Right lobe of liver (tissue), 6 donors: ENCODE results near the gene ERRFI1. TPM values are rescaled to one million over a fixed set of nuclear protein-coding genes. Genes with fewer than 3 reads are reported as not detected.

Source experiments
- ATAC-seq, 4 donors: fragments of 200-7000 bp; cut with Tn5 transposase; one replicate each; pipeline ENCODE4 v1.9.1; 2020; ENCODE audit warnings: mild to moderate bottlenecking in 4 of 4, moderate library complexity in 4 of 4
- DNase-seq, 3 donors: peaks; one replicate each; pipeline ENCODE4 v3.0.0-alpha.2; 2020
- H3K27ac ChIP-seq, 3 donors: fragments of 200-600 bp; one replicate each; pipeline ENCODE4 v1.8.0; 2022
- H3K27me3 ChIP-seq, 2 donors: fragments of 200-600 bp; one replicate each; pipeline ENCODE4 v1.8.0; 2022
- H3K36me3 ChIP-seq, 4 donors: fragments of 200-600 bp; sonication (generic) in 1 of 4; one replicate each; pipeline versions ENCODE4 v1.5.1 to v1.8.0; 2017 to 2022; ENCODE audit warnings: control low read depth in 1 of 4
- H3K4me1 ChIP-seq, 4 donors: fragments of 200-600 bp; sonication (generic) in 1 of 4; one replicate each; pipeline versions ENCODE4 v1.5.1 to v1.8.0; 2017 to 2022; ENCODE audit warnings: control low read depth in 1 of 4
- H3K4me3 ChIP-seq, 3 donors: fragments of 200-600 bp; one replicate each; pipeline ENCODE4 v1.8.0; 2022
- H3K9me3 ChIP-seq, 4 donors: fragments of 200-600 bp; sonication (generic) in 1 of 4; one replicate each; pipeline versions ENCODE4 v1.5.1 to v1.8.0; 2017 to 2022; ENCODE audit warnings: control low read depth in 1 of 4
- POLR2A ChIP-seq: fragments of 450-650 bp; IDR thresholded peaks from one replicate; pipeline ENCODE4 v1.6.1; 2017; ENCODE audit warnings: antibody characterized with exemption, mild to moderate bottlenecking
- WGBS: methylation state at CpG from one replicate; pipeline ENCODE4 v1.1.6; 2018; ENCODE audit warnings: low coverage, low lambda C conversion rate; ENCODE audit not compliant: insufficient coverage; ENCODE audit errors: missing lambda C conversion rate; 5-methylcytosine and 5-hydroxymethylcytosine counted together
- intact Hi-C, 2 donors: fragments of 100-400 bp; cut with DNase I; formaldehyde crosslinking; loops; one replicate each; pipeline versions ENCODE4 v1.11.2 to v1.14.1; 2022
- small RNA-seq, 2 experiments: library from RNA; depleted of rRNA; stranded (forward); fragments of <200 nt; gene quantifications; one replicate each; pipeline ENCODE3, GENCODE V24; 2016
- total RNA-seq, 6 experiments: library from RNA; depleted of rRNA in 2 of 6; stranded (reverse); fragments of >200 nt in 2 of 6; fragmentation: NEBNext Ultra II Directional in 3 of 6; extraction: Animal tissue kit (Norgen Biotek cat#: 25700) in 3 of 6; gene quantifications; one replicate each; pipeline versions ENCODE4 v1.1.0 to v1.2.4, GENCODE V29; 2016 to 2023
- TF ChIP-seq, protein P1 (sequence below), 4 donors: fragments of 200-600 bp in 3 of 4; fragments of 450-650 bp in 1 of 4; IDR thresholded peaks; one replicate each; pipeline versions ENCODE4 v1.5.1 to v1.8.0; 2016 to 2022; ENCODE audit warnings: antibody characterized with exemption in 4 of 4, mild to moderate bottlenecking in 2 of 4
- donor health status: DM: no; HTN: yes; CAD: no.
- donor health status: DM: no; HTN: no; CAD: no.
- donor health status: DM: no; HTN: no; CAD: no.
- donor health status: DM: no; HTN: yes; CAD: no.
- donor health status: DM: no; HTN: yes; CAD: no.

Gene ERRFI1
- total RNA-seq, 6 experiments from 2014 or later, result 109 to 539 (median 214) TPM

DNA sequence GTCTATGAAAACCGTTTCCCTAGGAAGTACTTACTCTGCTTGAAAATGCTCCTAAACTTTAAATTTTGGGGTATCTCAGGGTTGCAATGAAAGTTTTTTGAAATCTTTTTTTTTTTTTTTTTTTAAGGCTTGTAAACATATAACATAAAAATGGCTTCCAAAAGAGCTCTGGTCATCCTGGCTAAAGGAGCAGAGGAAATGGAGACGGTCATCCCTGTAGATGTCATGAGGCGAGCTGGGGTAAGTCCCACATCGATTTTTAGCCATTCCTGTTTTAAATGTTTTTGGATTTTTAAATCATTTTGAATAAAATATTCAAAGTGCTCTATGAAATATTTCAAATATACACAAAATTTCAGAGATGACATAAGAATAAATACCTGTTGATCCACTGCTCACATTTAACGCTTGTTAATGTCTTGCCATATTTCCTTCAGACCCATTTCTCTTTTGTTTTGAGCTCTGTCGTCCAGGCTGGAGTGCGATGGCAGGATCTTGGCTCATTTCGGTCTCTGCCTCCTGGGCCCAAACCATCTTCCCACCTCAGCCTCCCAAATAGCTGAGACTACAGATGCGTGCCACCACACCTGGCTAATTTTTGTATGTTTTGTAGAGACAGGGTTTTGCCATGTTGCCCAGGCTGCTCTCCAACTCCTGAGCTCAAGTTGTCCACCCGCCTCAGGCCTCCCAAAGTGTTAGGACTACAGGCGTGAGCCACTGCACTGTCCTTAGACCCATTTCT, 63.3 kb downstream of the ERRFI1 start:
- no peaks in the 10 kb centered on the region for H3K27me3 ChIP-seq
- WGBS, result 84% methylated on average over 9 of the region's 11 CpGs
- peaks cover 0 to 43% (median 24%) of the 10 kb centered on the region in 4 donors for H3K36me3 ChIP-seq
- peak overlapping the region in 1 of 3 donors; percentile 87 for H3K27ac ChIP-seq
- no peak for TF ChIP-seq POLR2A
- TF ChIP-seq, protein P1, sequence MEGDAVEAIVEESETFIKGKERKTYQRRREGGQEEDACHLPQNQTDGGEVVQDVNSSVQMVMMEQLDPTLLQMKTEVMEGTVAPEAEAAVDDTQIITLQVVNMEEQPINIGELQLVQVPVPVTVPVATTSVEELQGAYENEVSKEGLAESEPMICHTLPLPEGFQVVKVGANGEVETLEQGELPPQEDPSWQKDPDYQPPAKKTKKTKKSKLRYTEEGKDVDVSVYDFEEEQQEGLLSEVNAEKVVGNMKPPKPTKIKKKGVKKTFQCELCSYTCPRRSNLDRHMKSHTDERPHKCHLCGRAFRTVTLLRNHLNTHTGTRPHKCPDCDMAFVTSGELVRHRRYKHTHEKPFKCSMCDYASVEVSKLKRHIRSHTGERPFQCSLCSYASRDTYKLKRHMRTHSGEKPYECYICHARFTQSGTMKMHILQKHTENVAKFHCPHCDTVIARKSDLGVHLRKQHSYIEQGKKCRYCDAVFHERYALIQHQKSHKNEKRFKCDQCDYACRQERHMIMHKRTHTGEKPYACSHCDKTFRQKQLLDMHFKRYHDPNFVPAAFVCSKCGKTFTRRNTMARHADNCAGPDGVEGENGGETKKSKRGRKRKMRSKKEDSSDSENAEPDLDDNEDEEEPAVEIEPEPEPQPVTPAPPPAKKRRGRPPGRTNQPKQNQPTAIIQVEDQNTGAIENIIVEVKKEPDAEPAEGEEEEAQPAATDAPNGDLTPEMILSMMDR (IDR thresholded peaks at IDR 0.05), result no peak
- no peaks in the 10 kb centered on the region for H3K9me3 ChIP-seq
- peak overlapping the region in 1 of 3 donors; percentile 71 for H3K4me3 ChIP-seq
- intact Hi-C loops, result no loop called here
- ATAC-seq (no peak), DNase-seq (no peak)
- H3K4me1 ChIP-seq, result peaks cover 0 to 27% (median 9%) of the 10 kb centered on the region in 4 donors

DNA sequence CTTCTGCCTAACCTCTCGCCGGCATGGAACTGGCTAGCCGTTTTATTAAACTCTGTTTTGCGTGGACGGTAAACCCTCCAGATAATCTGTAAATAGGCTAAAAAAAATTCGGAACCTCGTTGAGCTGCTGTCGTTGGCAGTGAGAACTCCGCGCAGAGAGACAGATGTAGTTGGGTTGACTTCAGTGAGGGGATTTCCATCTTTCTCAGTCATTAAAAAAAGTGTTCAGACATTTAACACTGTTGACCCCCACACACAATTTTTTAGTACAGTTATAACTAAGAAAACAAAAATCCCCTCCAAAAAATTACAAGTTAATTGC, 64.1 kb downstream of the ERRFI1 start:
- Histone ChIP-seq H3K27me3 (no peaks in the 10 kb centered on the region), H3K27ac (peak overlapping the region; percentile 83 to 95 (median 87)), H3K4me1 (peaks cover 0 to 19% (median 5%) of the 10 kb centered on the region in 4 donors), H3K4me3 (peak overlapping the region; percentile 71 to 92 (median 75)), H3K9me3 (no peaks in the 10 kb centered on the region), H3K36me3 (peaks cover 0 to 41% (median 22%) of the 10 kb centered on the region in 4 donors)
- 0% methylated on average over 10 of the region's 10 CpGs for WGBS
- intact Hi-C loops, result no loop called here
- peak in 1 of 4 donors; percentile 1 for ATAC-seq
- TF ChIP-seq POLR2A, result no peak
- TF ChIP-seq, protein P1 (IDR thresholded peaks at IDR 0.05), result no peak
- no peak for DNase-seq

Small RNA genes lying within 50 kb of the gene (small RNA-seq; reads per million reads assigned to genes)
- 0 reads per million in 2 experiments for gene RF00019

Other genes starting within 250 kb of the ERRFI1 start
- gene PER3, start 242.0 kb downstream of the ERRFI1 start, total RNA-seq, result 10 to 100 TPM in 3 of 6 experiments, 1 to 10 TPM in 3; 8.7 to 26.2 (median 13.5) TPM
- gene UTS2, start 173.2 kb downstream of the ERRFI1 start, total RNA-seq, result not detected
- gene TNFRSF9, start 85.5 kb downstream of the ERRFI1 start, total RNA-seq, result under 1 TPM in 4 of 6 experiments, not detected in 2; 0.06 to 0.22 (median 0.10) TPM
- gene PARK7, start 64.6 kb downstream of the ERRFI1 start, total RNA-seq, result 100 to 1,000 TPM; 144 to 218 (median 173) TPM